Hematopoietic multipotent progenitor cell treated with erythropoietin and hydrocortisone succinate and interleukin-3 and kit ligand, for 15 days (in vitro differentiated cells): ENCODE results near the gene MARVELD2.
"Not testable (repeated sequence)": the region's sequence is repeated elsewhere in the genome, so short reads cannot be mapped to it uniquely, and the experiment has no call there.

Experiments used
- DNase-seq: peaks from one replicate; pipeline ENCODE4 v3.0.0-alpha.2; 2015; ENCODE audit warnings: low spot score

Gene MARVELD2

DNA sequence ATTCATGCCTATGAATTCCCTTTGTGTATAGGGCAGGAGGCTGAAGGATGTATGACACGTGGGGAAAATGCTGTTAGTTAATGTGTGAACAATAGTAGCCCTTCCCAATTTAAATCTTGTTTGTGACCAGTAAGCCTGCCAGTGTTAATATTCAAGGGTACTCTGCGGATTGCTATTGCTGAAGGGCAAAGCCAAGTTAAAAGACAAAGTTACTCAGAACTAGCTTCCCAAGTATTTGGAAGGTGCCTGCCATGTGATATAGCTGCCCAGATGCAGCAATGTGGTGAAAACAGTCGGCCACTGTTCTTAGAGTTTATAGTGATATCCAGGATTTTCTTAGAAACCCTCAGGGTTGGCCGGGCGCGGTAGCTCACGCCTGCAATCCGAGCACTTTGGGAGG, 34.6 kb downstream of the MARVELD2 start:
- no peak for DNase-seq

DNA sequence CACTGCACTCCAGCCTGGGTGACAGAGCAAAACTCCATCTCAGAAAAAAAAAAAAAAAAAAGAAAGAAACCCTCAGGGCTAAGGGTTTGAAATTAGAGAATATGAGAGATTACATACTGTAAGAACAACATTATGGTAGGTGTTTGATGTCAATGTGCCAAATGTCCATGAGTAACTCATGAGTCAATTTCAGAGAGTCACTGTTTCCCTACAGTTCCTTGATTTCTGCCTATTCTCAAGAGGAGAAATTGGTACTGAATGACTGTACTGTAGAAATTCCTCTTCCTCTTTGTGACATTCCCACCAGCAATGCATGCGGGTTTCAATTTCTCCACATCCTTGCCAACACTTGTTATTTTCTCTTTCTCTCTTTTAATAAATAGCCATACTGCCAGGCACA, 35.2 kb downstream of the MARVELD2 start:
- no peak for DNase-seq

DNA sequence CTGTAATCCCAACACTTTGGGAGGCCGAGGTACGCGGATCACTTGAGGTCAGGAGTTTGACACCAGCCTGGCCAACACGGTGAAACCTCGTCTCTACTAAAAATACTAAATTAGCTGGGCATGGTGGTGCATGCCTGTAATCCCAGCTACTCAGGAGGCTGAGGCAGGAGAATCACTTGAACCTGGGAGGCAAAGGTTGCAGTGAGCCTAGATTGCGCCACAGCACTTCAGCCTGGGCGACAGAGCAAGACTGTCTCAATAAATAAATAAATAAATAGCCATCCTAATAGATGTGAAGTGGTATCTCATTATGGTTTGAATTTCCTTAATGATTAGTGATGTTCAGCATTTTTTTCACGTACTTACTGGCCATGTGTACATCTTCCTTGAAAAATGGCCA, 35.6 kb downstream of the MARVELD2 start:
- not testable (repeated sequence) for DNase-seq

DNA sequence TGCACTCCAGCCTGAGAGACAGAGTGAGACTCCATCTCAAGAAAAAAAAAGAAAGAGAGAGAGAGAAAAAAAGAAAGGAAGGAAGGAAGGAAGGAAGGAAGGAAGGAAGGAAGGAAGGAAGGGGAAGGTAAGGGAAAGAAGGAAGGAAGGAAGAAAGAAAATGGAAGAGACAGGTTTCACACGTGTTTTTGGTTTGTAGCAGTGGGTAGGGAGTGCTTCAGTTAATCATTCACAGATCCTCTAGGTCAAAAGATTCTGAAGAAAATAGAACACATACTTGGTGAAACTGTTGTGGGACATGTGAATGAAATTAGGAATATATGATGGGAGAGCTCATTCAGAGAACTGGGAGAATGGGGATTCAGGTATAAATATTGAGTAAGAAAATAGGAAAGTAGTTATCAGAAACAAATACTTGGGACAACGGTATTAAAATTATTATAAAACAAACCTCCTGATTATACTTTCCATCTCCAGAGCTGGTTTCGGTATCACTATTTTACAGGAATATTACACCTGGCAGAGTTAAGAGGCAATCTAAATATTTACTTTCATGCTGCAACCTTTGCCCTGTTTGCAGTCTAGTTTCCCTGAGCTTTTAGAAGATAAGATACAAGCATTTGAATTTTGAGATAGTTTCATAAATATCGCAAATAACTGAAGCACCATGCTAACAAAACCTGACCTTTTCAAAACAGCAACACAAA, 37.2 kb downstream of the MARVELD2 start:
- DNase-seq, result no peak

DNA sequence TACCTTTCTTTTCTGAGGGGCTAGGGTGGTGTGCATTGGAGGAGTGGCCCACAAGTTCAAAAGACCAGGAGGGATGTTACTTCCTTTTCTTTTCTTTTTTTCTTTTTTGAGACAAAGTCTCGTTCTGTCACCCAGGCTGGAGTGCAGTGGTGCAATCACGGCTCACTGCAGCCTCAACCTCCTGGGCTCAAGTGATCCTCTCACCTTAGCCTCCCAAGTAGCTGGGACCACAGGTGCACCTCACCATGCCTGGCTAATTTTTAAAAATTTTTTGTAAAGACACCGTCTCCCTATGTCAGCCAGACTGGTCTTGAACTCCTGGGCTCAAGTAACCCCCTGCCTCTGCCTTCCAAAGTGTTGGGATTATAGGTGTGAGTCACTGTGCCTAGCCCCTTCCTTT, 38.6 kb downstream of the MARVELD2 start:
- not testable (repeated sequence) for DNase-seq

DNA sequence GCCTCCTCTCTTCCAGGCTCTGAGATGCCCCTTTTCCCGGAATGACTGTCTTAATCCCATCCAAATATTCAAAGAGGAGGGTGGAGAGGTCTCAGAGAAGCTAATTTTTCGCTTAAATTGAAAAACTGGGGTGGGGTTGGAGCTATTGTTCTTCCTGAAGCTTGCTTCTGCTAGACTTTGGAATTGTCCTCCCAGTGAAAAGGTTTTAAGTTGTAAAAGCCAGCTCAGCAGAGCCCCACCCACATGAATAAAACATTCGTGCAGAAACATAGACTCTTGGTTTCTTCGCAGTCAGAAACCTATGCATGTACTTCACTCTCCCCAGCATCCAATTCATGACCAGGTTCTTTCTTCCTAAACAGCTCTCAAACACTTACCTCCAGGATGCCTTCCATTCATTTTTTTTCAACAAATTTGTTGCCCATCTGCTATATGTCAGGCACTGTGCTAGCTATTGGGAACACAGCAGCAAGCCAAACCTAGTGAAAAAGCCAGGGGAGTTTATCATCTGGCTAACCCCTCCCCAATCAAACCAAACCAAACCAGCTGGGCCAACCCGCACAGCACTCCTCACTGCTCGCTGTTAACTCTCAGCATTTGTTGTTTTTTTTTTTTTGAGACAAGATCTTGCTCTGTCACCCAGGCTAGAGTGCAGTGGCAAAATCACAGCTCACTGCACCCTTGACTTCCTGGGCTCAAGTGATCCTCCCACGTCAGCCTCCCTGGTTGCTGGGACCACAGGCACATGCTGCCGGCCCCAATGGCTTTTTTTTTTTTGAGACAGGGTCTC, 39.7 kb downstream of the MARVELD2 start:
- no peak for DNase-seq

DNA sequence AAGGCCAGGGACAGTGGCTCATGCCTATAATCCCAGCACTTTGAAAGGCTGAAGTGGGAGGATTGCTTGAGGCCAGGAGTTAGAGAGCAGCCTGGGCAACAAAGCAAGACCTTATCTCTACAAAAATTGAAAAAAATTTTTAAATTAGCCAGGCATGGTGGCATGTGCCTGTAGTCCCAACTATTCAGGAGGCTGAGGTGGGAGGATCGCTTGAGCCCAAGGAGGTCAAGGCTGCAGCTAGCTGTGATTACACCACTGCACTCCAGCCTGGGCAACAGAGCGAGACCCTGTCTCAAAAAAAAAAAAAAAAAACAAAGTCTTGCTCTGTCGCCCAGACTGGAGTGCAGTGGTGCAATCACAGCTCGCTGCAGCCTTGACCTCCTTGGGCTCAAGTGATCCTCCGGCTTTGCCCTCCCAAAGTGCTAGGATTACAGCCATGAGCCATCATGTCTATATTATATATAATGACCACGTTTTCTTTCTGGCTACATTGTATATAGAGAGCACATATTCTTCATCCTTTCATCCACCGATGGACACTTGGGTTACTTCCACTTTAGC, 40.6 kb downstream of the MARVELD2 start:
- not testable (repeated sequence) for DNase-seq

DNA sequence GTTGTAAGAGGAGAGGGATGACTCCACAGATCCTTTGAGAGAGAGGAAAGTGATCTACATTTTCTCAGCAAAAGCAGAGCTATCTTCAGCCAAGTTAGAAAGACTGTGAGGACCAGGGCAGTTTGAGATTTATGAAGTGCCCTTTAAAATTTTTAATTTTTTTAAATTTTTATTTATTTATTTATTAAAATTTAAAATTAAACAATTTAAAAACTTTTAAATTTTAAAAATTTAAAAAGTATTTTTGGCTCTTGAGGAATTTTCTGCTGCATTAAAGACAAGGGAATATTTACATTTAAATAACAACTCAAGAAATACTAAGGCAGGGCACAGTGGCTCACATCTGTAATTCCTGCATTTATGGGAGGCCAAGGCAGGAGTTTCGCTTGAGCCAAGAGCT, 47.3 kb downstream of the MARVELD2 start:
- DNase-seq, result no peak

DNA sequence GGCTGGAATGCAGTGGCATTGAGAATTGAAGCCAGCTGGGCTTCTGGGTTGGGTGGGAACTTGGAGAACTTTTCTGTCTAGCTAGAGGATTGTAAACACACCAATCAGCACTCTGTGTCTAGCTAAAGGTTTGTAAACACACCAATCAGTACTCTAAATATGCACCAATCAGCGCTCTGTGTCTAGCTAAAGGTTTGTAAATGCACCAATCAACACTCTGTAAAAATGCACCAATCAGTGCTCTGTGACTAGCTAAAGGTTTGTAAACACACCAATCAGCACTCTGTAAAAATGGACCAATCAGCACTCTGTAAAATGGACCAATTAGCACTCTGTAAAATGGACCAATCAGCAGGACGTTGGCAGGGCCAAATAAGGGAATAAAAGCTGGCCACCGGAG, 51.5 kb downstream of the MARVELD2 start:
- not testable (repeated sequence) for DNase-seq

DNA sequence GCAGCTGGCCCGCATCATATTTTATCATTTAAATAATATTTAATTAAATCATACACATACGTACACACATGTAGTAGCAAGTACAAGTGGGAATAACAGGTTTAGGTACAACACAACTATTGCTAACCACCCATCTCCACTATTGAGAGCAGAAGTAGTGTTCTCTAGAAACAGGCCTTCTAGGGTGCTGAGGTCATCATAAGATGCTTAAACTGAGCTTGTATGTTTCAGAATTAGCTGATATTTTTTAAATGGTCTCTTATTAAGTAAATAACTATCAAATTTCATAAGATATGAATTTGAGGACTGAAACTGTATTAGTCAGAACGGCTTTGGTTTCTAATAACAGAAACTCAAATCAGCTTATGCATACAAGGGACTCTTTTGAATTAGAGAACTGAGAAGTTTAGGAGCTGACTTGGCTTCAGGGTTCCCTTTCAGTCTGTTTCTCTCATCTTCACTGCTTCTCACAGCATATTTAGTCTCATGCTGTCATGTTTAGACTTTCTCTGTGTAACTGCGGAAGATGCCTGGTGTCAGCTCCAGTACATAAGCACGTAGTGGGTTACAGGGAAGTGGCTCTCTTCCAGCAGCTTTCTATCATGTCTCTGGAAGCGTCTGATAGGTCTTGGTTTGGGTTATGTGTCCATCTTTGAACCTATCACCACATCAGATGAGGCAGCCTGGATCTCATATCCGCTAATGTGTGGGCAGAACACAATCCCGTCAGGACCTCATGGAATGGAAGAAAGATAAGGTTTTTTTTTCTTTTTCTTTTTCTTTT, 52.7 kb downstream of the MARVELD2 start:
- no peak for DNase-seq

DNA sequence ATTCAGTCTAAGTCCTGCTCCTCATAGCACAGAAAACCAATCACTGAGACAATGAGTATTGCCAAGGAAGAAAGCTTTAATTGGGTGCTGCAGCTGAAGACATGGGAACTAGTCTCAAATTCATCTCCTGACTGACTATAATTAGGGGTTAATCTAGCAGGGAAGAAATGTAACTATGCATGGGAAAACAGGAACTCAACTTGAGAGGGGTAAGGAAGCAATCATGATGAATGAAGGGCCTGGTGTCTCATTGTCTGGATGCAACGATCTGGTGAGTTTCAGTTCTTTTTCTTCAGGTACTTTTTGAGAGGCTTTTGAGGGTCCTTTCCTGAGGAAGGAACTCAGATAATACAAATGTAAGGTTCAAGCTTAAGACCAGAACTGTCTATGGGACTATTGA, 53.7 kb downstream of the MARVELD2 start:
- DNase-seq, result no peak

DNA sequence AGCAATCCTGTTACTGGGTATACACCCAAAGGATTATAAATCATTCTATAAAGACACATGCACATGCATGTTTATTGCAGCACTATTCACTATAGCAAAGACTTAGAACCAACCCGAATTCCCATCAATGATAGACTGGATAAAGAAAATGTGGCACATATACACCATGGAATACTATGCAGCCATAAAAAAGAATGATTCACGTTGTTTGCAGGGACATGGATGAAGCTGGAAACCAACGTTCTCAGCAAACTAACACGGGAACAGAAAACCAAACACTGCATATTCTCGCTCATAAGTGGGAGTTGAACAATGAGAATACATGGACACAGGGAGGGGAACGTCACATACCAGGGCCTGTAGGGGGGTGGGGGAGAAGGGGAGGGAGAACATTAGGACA, 56.6 kb downstream of the MARVELD2 start:
- DNase-seq, result not testable (repeated sequence)

DNA sequence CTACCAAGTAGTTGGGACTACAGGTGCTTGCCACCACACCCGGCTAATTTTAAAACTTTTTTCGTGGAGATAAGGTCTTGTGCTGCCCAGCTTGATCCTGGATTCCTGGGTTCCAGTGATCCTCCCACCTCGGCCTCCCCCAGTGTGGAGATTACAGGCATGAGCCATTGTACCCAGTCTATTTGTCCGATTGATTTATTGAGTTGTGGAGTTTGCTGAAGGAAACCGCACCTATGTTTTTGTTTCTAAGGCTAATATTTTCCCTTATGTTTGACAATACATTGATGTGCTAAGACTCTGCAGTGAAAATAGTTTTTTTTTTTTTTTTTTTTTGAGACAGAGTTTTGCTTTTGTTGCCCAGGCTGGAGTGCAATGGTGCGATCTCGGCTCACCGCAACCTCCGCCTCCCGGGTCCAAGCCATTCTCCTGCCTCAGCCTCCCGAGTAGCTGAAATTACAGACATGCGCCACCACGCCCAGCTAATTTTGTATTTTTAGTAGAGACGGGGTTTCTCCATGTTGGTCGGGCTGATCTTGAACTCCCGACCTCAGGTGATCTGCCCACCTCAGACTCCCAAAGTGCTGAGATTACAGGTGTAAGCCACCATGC, 57.7 kb downstream of the MARVELD2 start:
- DNase-seq, result not testable (repeated sequence)

DNA sequence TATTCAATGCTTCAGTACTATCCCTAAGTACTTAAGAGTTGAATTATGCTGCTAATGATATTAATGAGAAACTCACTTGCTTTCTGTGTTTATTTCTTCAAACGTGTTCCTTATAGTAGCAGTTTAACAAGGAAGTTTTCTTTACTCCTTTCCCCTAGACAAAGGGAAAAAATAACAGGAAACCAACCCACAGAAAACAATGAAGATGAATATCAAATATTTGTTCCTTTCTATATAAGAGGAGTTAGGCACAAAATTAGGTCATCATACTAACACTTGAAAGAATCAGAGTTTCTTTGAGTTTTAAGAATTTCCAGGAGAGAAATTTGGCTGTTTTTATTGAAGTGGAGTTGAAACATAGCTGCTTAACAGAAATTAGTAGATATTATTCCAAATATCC, 62.3 kb downstream of the MARVELD2 start:
- DNase-seq, result no peak

DNA sequence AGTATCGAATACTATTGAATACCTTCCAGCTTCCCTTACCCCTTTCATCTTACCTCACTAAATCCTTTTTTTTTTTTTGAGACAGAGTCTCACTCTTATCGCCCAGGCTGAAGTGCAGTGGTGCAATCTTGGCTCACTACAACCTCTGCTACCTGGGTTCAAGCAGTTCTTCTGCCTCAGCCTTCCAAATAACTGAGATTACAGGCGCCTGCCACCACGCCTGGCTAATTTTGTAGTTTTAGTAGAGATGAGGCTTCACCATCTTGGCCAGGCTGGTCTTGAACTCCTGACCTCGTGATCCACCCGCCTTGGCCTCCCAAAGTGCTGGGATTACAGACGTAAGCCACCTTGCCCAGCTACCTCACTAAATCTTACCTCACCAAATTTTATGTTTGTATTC, 63.4 kb downstream of the MARVELD2 start:
- DNase-seq, result not testable (repeated sequence)

DNA sequence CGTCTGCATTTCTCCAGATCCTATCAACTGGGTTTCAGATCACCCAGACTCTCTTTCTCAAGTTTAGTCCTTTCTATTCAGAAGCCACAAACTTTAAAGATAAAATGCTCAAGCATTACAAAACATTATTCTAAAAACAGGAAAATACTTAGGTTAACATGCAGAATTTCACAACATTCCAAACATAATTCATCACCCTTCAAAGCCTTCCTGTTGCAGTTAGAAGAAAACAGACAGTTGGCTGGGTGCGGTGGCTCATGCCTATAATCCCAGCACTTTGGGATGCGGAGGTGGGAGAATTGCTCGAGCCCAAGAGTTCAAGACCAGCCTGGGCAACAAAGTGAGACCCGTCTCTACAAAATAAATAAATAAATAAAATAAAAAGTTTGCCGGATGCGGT, 70.0 kb downstream of the MARVELD2 start:
- no peak for DNase-seq

DNA sequence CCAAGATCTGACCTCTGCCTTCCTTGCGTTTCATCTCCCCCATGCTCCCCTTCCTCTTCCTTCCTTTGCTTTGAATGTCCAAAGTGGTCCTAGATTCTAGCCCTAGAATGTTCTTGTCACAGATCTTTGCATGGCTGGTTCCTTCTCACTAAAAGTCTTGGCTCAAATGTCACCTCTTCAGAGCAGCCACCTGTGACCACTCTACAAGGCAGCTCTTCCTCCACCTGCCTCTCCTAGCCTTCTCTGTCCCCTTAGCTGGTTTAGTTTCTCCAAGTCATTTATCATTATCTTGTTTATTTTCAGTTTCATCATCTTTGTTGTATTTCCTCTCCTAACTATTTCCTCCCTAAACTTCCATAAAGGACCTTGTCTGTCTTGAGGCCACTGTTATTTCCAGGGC, 70.6 kb downstream of the MARVELD2 start:
- DNase-seq, result no peak

DNA sequence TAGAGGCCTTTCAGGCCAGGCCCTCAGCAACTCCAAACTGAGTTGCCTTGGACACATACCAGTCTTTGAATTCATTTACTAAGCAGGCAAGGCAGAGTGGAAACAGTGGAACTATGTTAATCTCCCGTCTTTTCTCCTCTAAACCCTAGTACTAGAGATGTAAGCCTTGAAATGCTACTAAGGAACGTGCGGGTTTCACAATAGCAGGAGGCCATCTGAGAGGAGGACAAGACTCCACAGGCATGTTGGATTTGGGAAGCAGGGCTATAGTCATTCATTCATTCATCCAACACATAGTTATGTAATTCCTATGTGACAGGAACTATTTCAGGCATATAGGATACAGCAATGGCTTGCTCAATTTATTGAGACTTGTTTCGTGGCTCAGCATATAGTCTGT, 74.3 kb downstream of the MARVELD2 start:
- DNase-seq, result no peak

DNA sequence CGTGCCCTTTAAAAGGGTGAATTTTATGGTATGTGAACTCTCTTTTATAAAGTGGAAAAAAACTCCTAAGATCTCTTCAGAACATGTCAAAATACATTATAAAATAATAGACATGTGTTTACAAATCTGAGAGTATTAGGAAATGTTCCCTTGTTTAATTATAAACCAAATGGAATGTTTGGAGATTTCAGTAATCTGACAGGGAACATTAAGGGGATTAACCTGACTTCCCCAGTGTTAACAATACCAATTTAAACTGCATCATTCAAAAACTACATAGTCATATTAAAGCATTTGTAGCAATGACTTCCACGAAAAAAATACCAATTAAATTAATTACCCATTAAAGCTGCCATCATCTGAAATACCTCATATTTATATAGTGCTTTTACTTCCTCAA, 76.1 kb downstream of the MARVELD2 start:
- DNase-seq, result no peak

DNA sequence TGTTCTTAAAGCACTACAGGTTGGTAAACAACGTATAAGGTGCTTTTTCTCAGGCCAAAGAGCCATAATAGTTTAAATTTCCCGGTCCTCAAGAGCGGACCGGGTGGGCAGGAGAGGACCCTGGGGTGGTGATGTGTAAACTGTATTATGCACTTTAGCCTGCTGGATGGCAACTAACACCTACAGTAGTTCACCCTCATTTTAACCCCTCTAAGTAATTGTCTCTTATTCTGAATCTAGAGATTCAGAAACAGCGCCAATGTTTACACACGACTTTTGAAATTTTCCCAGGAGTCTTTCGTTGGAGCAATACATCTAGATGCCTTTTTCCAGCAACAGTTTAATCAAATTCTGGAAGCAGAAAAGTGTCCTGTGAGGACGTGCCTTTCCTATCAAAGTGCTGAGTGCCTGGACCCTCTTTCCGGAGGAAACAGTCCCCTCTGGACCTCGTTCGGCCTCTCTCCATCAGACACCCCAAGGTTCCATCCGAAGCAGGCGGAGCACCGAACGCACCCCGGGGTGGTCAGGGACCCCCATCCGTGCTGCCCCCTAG, 77.0 kb downstream of the MARVELD2 start:
- no peak for DNase-seq

DNA sequence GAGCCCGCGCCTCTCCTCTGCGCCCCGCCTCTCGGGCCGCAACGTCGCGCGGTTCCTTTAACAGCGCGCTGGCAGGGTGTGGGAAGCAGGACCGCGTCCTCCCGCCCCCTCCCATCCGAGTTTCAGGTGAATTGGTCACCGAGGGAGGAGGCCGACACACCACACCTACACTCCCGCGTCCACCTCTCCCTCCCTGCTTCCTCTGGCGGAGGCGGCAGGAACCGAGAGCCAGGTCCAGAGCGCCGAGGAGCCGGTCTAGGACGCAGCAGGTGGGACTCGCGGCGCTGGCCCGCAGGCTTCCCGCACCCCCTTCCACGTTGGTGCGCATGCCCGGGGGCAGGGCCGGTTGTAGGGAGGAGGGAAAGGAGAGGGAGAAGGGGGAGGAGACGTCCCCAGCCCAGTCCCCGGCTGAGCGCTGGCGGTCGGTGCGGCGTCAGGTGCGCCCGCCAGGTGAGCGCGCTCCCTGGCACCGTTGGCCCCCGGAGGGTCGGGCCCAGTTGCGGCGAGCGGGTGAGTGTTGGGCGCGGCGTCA, 77.5 kb downstream of the MARVELD2 start, which contains the start of gene OCLN:
TSS of gene OCLN (plus strand) at position 400 of the 532 bp plus-strand sequence. CDS start 11,455 bp downstream, outside the sequence.
- no peak for DNase-seq
